ENCODE measurements around the gene EMC10. TPM values are rescaled to one million over a fixed set of nuclear protein-coding genes. Genes with fewer than 3 reads are reported as not detected.

EMC10 gene
- total and polyA plus RNA-seq, 2 experiments from 2014 or later = 35.6 to 160 TPM

DNA sequence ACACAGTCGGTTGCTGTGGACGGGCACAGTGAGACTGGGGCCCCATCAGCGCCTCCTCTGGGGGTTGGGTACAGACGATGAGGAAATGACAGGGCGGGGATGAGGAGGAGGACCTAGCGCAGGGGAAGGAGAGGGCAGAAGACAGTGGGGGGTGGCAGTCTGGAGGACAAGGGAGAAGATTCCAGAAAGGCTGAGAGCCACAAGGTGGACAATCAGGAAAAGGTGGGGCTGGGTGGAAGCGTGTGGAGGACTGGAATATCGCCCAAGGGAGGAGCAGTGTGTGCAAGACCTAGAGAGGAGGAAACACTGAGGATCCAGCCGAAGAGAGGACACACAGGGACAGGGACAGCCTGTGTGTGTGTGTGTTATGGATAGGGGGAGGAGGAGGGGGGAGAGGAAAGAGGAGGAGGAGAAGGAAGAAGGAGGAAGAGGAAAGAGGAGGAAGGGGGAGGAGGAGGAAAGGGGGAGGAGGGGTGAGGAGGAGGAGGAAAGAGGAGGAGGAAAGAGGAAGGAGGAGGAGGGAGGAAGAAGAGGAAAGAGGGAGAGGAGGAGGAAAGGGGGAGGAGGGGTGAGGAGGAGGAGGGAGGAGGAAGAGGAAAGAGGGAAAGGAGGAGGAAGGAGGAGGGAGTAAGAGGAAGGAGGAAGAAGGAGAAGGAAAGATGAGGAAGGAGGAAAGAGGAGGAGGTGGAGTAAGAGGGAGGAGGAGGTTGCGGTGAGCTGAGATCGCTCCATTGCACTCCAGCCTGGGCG lies 16.2 kb downstream of the EMC10 start:
- no peaks in the 10 kb centered on the region for H3K36me3 ChIP-seq (replicated peaks; ENCODE audit: insufficient read depth, low read depth)
- no peak for DNase-seq (ENCODE audit: low spot score)
- no peak for TF ChIP-seq EZH2phosphoT487 (IDR thresholded peaks at IDR 0.05; ENCODE audit: low read depth, severe bottlenecking, unreplicated experiment)
- TF ChIP-seq, protein P1, sequence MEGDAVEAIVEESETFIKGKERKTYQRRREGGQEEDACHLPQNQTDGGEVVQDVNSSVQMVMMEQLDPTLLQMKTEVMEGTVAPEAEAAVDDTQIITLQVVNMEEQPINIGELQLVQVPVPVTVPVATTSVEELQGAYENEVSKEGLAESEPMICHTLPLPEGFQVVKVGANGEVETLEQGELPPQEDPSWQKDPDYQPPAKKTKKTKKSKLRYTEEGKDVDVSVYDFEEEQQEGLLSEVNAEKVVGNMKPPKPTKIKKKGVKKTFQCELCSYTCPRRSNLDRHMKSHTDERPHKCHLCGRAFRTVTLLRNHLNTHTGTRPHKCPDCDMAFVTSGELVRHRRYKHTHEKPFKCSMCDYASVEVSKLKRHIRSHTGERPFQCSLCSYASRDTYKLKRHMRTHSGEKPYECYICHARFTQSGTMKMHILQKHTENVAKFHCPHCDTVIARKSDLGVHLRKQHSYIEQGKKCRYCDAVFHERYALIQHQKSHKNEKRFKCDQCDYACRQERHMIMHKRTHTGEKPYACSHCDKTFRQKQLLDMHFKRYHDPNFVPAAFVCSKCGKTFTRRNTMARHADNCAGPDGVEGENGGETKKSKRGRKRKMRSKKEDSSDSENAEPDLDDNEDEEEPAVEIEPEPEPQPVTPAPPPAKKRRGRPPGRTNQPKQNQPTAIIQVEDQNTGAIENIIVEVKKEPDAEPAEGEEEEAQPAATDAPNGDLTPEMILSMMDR (IDR thresholded peaks at IDR 0.05; ENCODE audit: poor library complexity) = no peak
- no peak for TF ChIP-seq EZH2 (IDR thresholded peaks at IDR 0.05; ENCODE audit: borderline replicate concordance)

DNA sequence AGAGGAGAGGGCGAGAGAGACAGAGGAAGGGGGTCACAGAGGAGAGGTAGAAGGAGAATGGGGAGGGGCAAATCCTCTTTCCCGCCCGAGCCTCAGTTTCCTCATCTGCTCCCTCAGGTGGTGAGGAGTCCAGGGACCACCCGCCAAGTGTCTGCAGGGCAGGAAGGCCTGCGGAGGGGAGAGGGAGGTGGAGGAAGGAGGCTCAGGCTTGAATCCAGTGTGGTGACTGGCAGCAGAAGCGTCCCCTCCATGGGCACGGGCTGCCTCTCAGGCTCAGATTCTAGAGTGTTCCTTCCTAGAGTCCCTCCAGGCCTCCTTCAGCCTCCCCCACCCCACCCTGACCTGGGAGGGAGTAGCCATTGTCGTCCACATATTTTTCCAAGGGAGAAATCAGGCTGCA lies 16.9 kb downstream of the EMC10 start:
- no peak overlapping the region for H3K27ac ChIP-seq
- 70% methylated on average over 7 of the region's 8 CpGs for WGBS (ENCODE audit: low lambda C conversion rate, missing lambda C conversion rate)
- H4K20me1 ChIP-seq (ENCODE audit: insufficient read depth, poor library complexity, severe bottlenecking) = no peaks in the 10 kb centered on the region
- H2AFZ ChIP-seq = no peak overlapping the region
- no peak for TF ChIP-seq EZH2phosphoT487 (IDR thresholded peaks at IDR 0.05; ENCODE audit: low read depth, severe bottlenecking, unreplicated experiment)
- no peak for TF ChIP-seq EZH2 (IDR thresholded peaks at IDR 0.05; ENCODE audit: borderline replicate concordance)
- TF ChIP-seq, protein P1 (IDR thresholded peaks at IDR 0.05; ENCODE audit: poor library complexity) = no peak
- no peak for DNase-seq (ENCODE audit: low spot score)
- H3K9me2 ChIP-seq (replicated peaks; ENCODE audit: insufficient read depth) = no peaks in the 10 kb centered on the region
- H3K4me3 ChIP-seq = no peak overlapping the region
- no peaks in the 10 kb centered on the region for H3K4me1 ChIP-seq (ENCODE audit: insufficient read depth)
- no peaks in the 10 kb centered on the region for H3K9me3 ChIP-seq (ENCODE audit: low read depth)
- no peaks in the 10 kb centered on the region for H3K79me2 ChIP-seq
- H3K4me2 ChIP-seq = no peak overlapping the region
- peaks cover 18% of the 10 kb centered on the region for H3K27me3 ChIP-seq
- H3K36me3 ChIP-seq (replicated peaks; ENCODE audit: insufficient read depth, low read depth) = no peaks in the 10 kb centered on the region

More for the DNA sequence above, 16.2 kb downstream of the EMC10 start:
- H3K4me2 ChIP-seq = peak overlapping the region; percentile 51
- no peaks in the 10 kb centered on the region for H3K4me1 ChIP-seq (ENCODE audit: insufficient read depth)
- H3K4me3 ChIP-seq = no peak overlapping the region
- no peaks in the 10 kb centered on the region for H3K9me3 ChIP-seq (ENCODE audit: low read depth)
- H4K20me1 ChIP-seq (ENCODE audit: insufficient read depth, poor library complexity, severe bottlenecking) = no peaks in the 10 kb centered on the region
- H3K79me2 ChIP-seq = no peaks in the 10 kb centered on the region
- no peak overlapping the region for H2AFZ ChIP-seq
- H3K27ac ChIP-seq = no peak overlapping the region
- 25% methylated on average over 9 of the region's 12 CpGs for WGBS (ENCODE audit: low lambda C conversion rate, missing lambda C conversion rate)
- H3K27me3 ChIP-seq = peaks cover 18% of the 10 kb centered on the region
- H3K9me2 ChIP-seq (replicated peaks; ENCODE audit: insufficient read depth) = no peaks in the 10 kb centered on the region

DNA sequence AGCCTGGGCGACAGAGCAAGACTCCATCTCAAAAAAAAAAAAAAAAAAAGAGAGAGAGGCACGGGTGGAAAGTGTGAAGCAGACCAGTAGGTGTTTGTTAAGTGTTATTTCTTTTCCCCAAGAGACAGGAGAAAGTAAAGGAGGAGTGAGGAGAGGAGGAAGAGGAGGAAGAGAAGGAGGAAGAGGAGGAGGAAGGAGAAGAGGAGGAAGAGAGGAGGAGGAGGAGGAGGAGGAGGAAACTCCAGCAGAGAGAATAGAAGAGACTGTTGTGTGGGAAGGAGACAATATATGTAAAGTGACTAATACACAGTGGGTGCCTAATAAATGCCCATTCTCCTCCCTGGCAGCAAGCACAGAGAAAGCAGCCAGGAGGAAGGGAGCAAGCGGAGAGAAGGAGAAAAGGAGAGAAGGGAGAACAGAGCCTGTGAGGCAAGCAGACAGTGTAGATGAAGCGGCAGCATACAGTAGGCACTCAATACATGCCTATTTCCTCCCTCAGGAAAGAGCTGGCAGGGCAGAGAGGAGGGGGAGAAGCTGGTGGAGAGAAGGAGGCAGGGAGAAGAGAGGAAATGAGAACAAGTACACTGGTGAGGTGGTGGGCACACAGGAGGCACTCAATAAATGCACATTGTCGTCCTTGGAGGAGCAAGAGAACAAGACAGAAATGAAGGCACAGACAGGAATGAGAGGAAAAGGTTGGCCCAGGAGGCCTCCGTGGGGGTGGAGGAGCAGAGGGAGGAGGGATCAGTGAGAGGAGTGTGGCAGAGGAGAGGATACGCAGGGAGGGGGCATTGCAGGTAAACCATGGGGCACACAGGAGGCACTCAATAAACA lies 18.1 kb downstream of the EMC10 start:
- H3K27me3 ChIP-seq = peaks cover 21% of the 10 kb centered on the region
- no peaks in the 10 kb centered on the region for H3K4me1 ChIP-seq (ENCODE audit: insufficient read depth)
- H3K4me3 ChIP-seq = no peak overlapping the region
- no peaks in the 10 kb centered on the region for H4K20me1 ChIP-seq (ENCODE audit: insufficient read depth, poor library complexity, severe bottlenecking)
- H2AFZ ChIP-seq = no peak overlapping the region
- no peaks in the 10 kb centered on the region for H3K36me3 ChIP-seq (replicated peaks; ENCODE audit: insufficient read depth, low read depth)
- no peak overlapping the region for H3K4me2 ChIP-seq
- 73% methylated on average over 4 of the region's 7 CpGs for WGBS (ENCODE audit: low lambda C conversion rate, missing lambda C conversion rate)
- no peaks in the 10 kb centered on the region for H3K79me2 ChIP-seq
- no peaks in the 10 kb centered on the region for H3K9me3 ChIP-seq (ENCODE audit: low read depth)
- DNase-seq (ENCODE audit: low spot score) = no peak
- no peak overlapping the region for H3K27ac ChIP-seq
- H3K9me2 ChIP-seq (replicated peaks; ENCODE audit: insufficient read depth) = no peaks in the 10 kb centered on the region
- TF ChIP-seq, protein P1 (IDR thresholded peaks at IDR 0.05; ENCODE audit: poor library complexity) = no peak
- TF ChIP-seq EZH2 (IDR thresholded peaks at IDR 0.05; ENCODE audit: borderline replicate concordance) (no peak), EZH2phosphoT487 (IDR thresholded peaks at IDR 0.05; ENCODE audit: low read depth, severe bottlenecking, unreplicated experiment) (no peak)
